NAMALWA (cell line): ENCODE measurements around the gene NINJ1.

Source experiments
- DNase-seq: peaks from one replicate; pipeline ENCODE4 v3.0.0-alpha.2; 2015; ENCODE audit warnings: low spot score

Gene NINJ1

GRCh38 chr9:93086447-93087224, 47.4 kb downstream of the NINJ1 start:
- DNase-seq = no peak

GRCh38 chr9:93085676-93086075, 48.4 kb downstream of the NINJ1 start:
- DNase-seq = no peak

GRCh38 chr9:93084471-93084881, 49.6 kb downstream of the NINJ1 start:
- DNase-seq = no peak

GRCh38 chr9:93083592-93084470, 50.2 kb downstream of the NINJ1 start:
- DNase-seq = no peak

GRCh38 chr9:93082841-93083411, 51.1 kb downstream of the NINJ1 start:
- DNase-seq = no peak

- no peak for DNase-seq
These were observed 52.1 kb downstream of the NINJ1 start for GRCh38 chr9:93081931-93082330.

GRCh38 chr9:93081081-93081529, 52.9 kb downstream of the NINJ1 start:
- no peak for DNase-seq

- DNase-seq = no peak
These were observed 53.6 kb downstream of the NINJ1 start for GRCh38 chr9:93080406-93080805.

GRCh38 chr9:93079371-93079770, 54.7 kb downstream of the NINJ1 start:
- no peak for DNase-seq

GRCh38 chr9:93077811-93078210, 56.2 kb downstream of the NINJ1 start:
- DNase-seq = no peak

GRCh38 chr9:93077367-93077766, 56.7 kb downstream of the NINJ1 start:
- no peak for DNase-seq

- DNase-seq = no peak
These were observed 57.3 kb downstream of the NINJ1 start for GRCh38 chr9:93076792-93077128.

- DNase-seq = no peak
These were observed 57.8 kb downstream of the NINJ1 start for GRCh38 chr9:93076101-93076791.

- peak; percentile 82 for DNase-seq
These were observed 61.7 kb downstream of the NINJ1 start for GRCh38 chr9:93072383-93072795.
